ENCODE results near the gene ERGIC1.

ERGIC1 gene

GRCh38 chr5:172951371-172952033 lies 117.5 kb downstream of the ERGIC1 start:
- peak; percentile 51 to 78 (median 64) for DNase-seq

GRCh38 chr5:172952034-172952511 lies 118.0 kb downstream of the ERGIC1 start:
- no peak for DNase-seq

DNA sequence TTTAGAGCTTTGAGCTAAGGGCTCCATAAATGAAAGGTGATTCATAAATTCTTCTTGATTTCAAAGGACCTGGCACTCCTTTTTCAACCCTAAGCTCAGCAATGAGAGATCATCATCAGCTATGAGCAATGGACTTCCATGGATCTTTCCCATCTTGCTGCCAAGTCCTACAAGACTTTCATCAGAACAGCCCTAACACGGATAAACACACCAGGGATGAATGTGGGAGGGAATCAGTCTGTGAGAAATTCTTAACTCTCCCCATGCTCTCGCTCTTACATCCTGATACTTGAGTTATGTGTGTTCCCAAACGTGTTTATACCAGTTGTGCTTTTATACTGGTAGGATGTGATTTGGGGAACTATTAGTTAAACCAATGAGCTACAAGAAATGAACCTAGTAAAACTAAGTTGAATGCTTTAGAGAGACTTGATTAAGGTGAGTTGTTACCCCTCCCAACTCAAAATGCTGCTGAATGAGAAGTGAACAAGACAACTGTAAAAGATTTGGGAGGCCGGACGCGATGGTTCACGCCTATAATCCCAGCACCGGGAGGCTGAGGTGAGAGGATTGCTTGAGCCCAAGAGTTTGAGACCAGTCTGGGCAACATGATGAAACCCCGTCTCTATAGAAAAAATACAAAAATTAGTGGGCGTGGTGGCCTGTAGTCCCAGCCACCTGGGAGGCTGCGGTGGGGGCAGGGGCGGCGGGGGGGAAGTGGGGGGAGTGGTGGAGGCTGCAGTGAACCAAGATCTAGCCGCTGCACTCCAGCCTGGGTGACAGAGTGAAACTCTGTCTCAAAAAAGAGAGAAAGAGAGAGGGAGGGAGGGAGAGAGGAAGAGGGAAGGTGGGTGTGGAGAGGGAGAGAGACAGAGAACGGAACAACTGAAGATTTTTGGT lies 120.0 kb downstream of the ERGIC1 start:
- no peak for DNase-seq

GRCh38 chr5:172954751-172955159 lies 120.7 kb downstream of the ERGIC1 start:
- no peak for DNase-seq

GRCh38 chr5:172956228-172956627 lies 122.2 kb downstream of the ERGIC1 start:
- DNase-seq: no peak

GRCh38 chr5:172956936-172957335 lies 122.9 kb downstream of the ERGIC1 start:
- DNase-seq: peak; percentile 46 to 64 (median 56)

GRCh38 chr5:172957458-172957857 lies 123.4 kb downstream of the ERGIC1 start:
- no peak for DNase-seq

DNA sequence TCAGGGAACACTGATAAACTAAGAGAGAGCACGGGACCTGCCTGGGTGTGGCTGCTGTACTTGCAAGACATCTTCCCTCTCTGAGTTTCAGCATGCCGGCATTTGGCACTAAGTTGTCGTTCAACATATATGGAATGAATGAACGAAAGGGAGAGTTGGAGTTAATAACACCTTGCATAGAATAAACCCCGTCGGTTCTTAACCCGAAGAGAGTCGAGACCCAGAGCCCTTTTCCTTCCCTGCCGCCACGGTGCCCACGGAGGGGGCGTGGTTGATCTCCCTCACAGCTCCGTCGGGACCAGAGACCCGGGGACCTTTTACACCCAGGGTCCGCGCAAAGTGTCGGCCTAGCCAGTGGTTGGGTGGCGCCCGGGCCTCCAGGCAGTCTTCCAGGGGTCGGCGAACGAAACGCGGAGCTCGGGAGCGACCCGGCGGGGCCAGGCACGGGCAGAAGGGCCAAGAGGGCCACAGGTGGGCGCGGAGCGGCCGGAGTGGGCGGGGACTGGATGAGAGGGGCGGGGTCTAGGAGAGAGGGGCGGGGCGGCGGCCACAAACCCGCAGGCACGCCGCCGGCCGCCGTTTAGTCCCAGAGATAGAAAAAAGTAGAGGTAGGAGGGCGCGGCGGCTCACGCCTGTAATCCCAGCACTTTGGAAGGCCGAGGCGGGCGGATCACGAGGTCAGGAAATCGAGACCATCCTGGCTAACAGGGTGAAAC lies 124.4 kb downstream of the ERGIC1 start:
- DNase-seq: peak; percentile 77 to 91 (median 86)

GRCh38 chr5:172959824-172960799 lies 126.1 kb downstream of the ERGIC1 start:
- peak in 2 of 4 experiments; percentile 28 to 32 for DNase-seq

- peak in 1 of 4 experiments; percentile 18 for DNase-seq
Measured at GRCh38 chr5:172969921-172970320, 135.9 kb downstream of the ERGIC1 start.

- DNase-seq: no peak
Measured at GRCh38 chr5:172971482-172971881, 137.4 kb downstream of the ERGIC1 start.

DNA sequence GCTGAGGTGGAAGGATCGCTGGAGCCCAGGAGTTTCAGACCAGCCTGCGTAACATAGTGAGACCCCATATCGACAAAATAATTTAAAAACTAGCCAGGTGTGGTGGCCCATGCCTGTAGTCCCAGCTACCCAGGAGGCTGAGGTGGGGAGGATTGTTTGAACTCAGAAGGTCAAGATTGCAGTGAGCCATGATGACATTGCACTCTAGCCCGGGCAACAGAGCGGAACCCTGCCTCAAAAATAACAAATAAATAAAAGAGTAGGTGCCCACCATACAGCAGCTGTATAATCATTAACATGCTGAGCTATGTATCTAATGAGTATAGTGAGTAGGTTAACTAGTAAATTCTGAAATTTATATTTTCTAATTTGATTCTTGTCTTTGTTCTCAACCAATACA lies 138.5 kb downstream of the ERGIC1 start:
- DNase-seq: no peak

GRCh38 chr5:172973127-172973916 lies 139.3 kb downstream of the ERGIC1 start:
- no peak for DNase-seq

GRCh38 chr5:172973931-172974330 lies 139.9 kb downstream of the ERGIC1 start:
- DNase-seq: no peak

GRCh38 chr5:172975289-172975688 lies 141.2 kb downstream of the ERGIC1 start:
- DNase-seq: no peak

DNA sequence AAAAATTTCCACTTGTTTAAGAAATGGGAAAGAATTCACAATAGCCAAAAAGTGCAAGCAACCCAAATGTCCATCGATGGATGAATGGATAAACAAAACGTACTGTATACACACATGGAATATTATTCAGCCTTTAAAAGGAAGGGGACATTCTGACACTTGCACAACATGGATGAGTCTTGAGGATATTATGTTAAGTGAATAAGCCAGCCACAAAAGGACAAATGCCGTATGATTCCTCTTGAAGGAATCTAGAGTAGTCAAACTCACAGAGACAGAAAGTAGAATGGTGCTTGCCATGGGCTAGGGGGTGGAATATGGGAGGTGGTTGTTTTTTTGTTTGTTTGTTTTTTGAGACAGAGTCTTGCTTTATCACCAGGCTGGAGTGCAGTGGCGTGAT lies 145.7 kb downstream of the ERGIC1 start:
- no peak for DNase-seq

GRCh38 chr5:172981931-172982330 lies 147.9 kb downstream of the ERGIC1 start:
- no peak for DNase-seq

- DNase-seq: peak; percentile 96 to 98 (median 98)
Measured at GRCh38 chr5:172983542-172984243, 149.6 kb downstream of the ERGIC1 start, which contains the start of gene ATP6V0E1. ATP6V0E1 (plus strand) TSS chr5:172983771; CDS start chr5:172983861, 90 bp downstream.

- peak; percentile 87 to 93 (median 89) for DNase-seq
Measured at GRCh38 chr5:172984244-172984953, 150.3 kb downstream of the ERGIC1 start.
